T-helper 2 cell treated with Interferon-gamma antibody and Interleukin-4, amounts not matched to agents 100 ng/mL and 5 ng/mL, for 36 hours (primary cell): ENCODE measurements around the gene ZNF664. TPM values are rescaled to one million over a fixed set of nuclear protein-coding genes. Genes with fewer than 3 reads are reported as not detected.

Source experiments
- intact Hi-C: fragments of 100-400 bp; cut with micrococcal nuclease; formaldehyde crosslinking; loops from one replicate; pipeline ENCODE4 v1.15.1; 2023
- total RNA-seq: library from RNA; stranded (reverse); gene quantifications from 2 replicates; pipeline ENCODE4 v1.2.3, GENCODE V29; 2022

ZNF664 gene
- total RNA-seq, 1 donor from 2014 or later, result 56.4 TPM

GRCh38 chr12:124053851-124054250 lies 80.8 kb downstream of the ZNF664 start:
- intact Hi-C loops, result no loop called here

GRCh38 chr12:124055066-124055465 lies 82.1 kb downstream of the ZNF664 start:
- intact Hi-C loops, result no loop called here

- intact Hi-C loops, result no loop called here
These were observed 84.7 kb downstream of the ZNF664 start for GRCh38 chr12:124057691-124058090.

GRCh38 chr12:124059752-124060151 lies 86.7 kb downstream of the ZNF664 start:
- intact Hi-C loops, result no loop called here

Other genes with a start within 250 kb of the ZNF664 start
- gene DNAH10, start 210.9 kb upstream of the ZNF664 start, total RNA-seq, result 0.14 and 0.25 TPM in 2 replicates
- gene CCDC92, start 384 bp upstream of the ZNF664 start, total RNA-seq, result 17.6 and 18.0 TPM in 2 replicates